ENCODE data around the gene TLR5. TPM values are rescaled to one million over a fixed set of nuclear protein-coding genes. Genes with fewer than 3 reads are reported as not detected.

TLR5 gene
- total and polyA plus RNA-seq, 2 of the 4 experiments (the other 2 are of a cell fraction), result 0.09 to 0.18 TPM

DNA sequence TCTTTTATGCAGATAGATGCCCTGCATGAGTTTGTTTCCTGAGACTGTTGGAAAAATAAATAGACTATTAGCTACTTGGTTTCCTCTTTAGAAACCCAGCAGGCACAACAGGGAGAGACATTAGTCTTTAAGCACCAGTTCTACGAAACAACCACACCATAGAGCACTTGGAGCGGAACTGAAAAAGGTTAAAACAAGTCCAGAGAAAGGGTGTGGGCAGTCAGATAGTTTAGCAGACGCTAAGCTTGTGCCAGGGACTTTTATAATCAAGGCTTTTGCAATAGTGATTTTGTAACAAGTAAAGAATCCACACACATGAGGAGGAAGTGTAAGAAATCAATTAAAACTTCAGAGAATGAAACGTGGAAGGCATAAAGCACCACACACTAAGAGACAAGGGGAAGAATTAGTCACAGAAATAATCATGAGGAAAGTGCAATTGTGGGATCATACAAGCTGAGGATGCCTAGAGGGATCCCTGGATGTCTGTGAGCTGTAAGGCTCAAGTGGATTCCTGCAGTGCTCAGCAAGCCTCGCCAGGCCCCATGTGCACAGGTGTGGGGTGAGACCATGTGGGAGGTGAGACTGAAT is 37.8 kb upstream of the TLR5 start:
- H4K20me1 ChIP-seq (ENCODE audit: insufficient read depth, low read length), result no peaks in the 10 kb centered on the region
- no TSS peak for BruUV-seq (replicated peaks)
- H3K79me1 ChIP-seq (ENCODE audit: low read depth in 1 of 2, low read length in 2 of 2), result no peaks in the 10 kb centered on the region
- H2AFZ ChIP-seq (replicated peaks; ENCODE audit: low read length, poor library complexity), result no peak overlapping the region
- H3K36me3 ChIP-seq (ENCODE audit: control insufficient read depth, insufficient read depth, low read length), result no peaks in the 10 kb centered on the region
- TF ChIP-seq, protein P1, sequence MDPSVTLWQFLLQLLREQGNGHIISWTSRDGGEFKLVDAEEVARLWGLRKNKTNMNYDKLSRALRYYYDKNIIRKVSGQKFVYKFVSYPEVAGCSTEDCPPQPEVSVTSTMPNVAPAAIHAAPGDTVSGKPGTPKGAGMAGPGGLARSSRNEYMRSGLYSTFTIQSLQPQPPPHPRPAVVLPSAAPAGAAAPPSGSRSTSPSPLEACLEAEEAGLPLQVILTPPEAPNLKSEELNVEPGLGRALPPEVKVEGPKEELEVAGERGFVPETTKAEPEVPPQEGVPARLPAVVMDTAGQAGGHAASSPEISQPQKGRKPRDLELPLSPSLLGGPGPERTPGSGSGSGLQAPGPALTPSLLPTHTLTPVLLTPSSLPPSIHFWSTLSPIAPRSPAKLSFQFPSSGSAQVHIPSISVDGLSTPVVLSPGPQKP (IDR thresholded peaks at IDR 0.05; ENCODE audit: borderline replicate concordance, low read depth, low read length), result no peak
- TF ChIP-seq RAD21 (IDR thresholded peaks at IDR 0.05; ENCODE audit: low read length), result no peak
- TF ChIP-seq MXI1 (IDR thresholded peaks at IDR 0.05; ENCODE audit: borderline replicate concordance, low read depth, low read length), result no peak
- TF ChIP-seq NFE2L2 (IDR thresholded peaks at IDR 0.05; ENCODE audit: low read depth, low read length), result no peak
- TF ChIP-seq FOS (IDR thresholded peaks at IDR 0.05; ENCODE audit: low read depth, low read length), result no peak
- no peak for TF ChIP-seq CHD1 (IDR thresholded peaks at IDR 0.05; ENCODE audit: low read depth, low read length)
- TF ChIP-seq, protein P2, sequence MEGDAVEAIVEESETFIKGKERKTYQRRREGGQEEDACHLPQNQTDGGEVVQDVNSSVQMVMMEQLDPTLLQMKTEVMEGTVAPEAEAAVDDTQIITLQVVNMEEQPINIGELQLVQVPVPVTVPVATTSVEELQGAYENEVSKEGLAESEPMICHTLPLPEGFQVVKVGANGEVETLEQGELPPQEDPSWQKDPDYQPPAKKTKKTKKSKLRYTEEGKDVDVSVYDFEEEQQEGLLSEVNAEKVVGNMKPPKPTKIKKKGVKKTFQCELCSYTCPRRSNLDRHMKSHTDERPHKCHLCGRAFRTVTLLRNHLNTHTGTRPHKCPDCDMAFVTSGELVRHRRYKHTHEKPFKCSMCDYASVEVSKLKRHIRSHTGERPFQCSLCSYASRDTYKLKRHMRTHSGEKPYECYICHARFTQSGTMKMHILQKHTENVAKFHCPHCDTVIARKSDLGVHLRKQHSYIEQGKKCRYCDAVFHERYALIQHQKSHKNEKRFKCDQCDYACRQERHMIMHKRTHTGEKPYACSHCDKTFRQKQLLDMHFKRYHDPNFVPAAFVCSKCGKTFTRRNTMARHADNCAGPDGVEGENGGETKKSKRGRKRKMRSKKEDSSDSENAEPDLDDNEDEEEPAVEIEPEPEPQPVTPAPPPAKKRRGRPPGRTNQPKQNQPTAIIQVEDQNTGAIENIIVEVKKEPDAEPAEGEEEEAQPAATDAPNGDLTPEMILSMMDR (conservative IDR thresholded peaks at IDR 0.05; ENCODE audit: low read depth, low read length), result no peak
- TF ChIP-seq RCOR1 (IDR thresholded peaks at IDR 0.05; ENCODE audit: insufficient replicate concordance, low read length), result no peak
- no peak for TF ChIP-seq SMC3 (IDR thresholded peaks at IDR 0.05; ENCODE audit: low read depth, low read length)
- TF ChIP-seq, protein P3, sequence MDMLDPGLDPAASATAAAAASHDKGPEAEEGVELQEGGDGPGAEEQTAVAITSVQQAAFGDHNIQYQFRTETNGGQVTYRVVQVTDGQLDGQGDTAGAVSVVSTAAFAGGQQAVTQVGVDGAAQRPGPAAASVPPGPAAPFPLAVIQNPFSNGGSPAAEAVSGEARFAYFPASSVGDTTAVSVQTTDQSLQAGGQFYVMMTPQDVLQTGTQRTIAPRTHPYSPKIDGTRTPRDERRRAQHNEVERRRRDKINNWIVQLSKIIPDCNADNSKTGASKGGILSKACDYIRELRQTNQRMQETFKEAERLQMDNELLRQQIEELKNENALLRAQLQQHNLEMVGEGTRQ (IDR thresholded peaks at IDR 0.05; ENCODE audit: low read depth, low read length), result no peak
- TF ChIP-seq MAZ (IDR thresholded peaks at IDR 0.05; ENCODE audit: borderline replicate concordance, low read depth, low read length), result no peak
- TF ChIP-seq CEBPB (IDR thresholded peaks at IDR 0.05; ENCODE audit: low read depth, low read length), result no peak
- no peak for TF ChIP-seq BHLHE40 (IDR thresholded peaks at IDR 0.05; ENCODE audit: low read depth, low read length)
- TF ChIP-seq RFX5 (IDR thresholded peaks at IDR 0.05; ENCODE audit: low read depth, low read length), result no peak
- no peak for TF ChIP-seq MAFK (IDR thresholded peaks at IDR 0.05; ENCODE audit: low read depth, low read length)
- no peak for TF ChIP-seq POLR2A (IDR thresholded peaks at IDR 0.05; ENCODE audit: low read depth, low read length)
- no peak overlapping the region for H4K8ac ChIP-seq (ENCODE audit: low read depth in 2 of 2, low read length in 2 of 2)
- H2BK5ac ChIP-seq (ENCODE audit: low read depth, low read length, poor library complexity, severe bottlenecking), result no peak overlapping the region
- H3K18ac ChIP-seq (ENCODE audit: low read depth, low read length), result no peak overlapping the region
- no peak overlapping the region for H3K14ac ChIP-seq (replicated peaks; ENCODE audit: low read depth, low read length)
- H3K23ac ChIP-seq (ENCODE audit: low read depth, low read length), result no peak overlapping the region
- H4K91ac ChIP-seq (ENCODE audit: insufficient read depth, low read depth, low read length), result no peak overlapping the region
- POLR2A ChIA-PET (ENCODE audit: unreplicated experiment), result no interaction called here
- no peak overlapping the region for H3K9ac ChIP-seq (ENCODE audit: low read depth, low read length)
- H2BK20ac ChIP-seq (ENCODE audit: low read depth, low read length), result no peak overlapping the region
- DNase-seq (no peak), ATAC-seq (ENCODE audit: low read depth) (no peak)
- peaks cover 28% of the 10 kb centered on the region for H3K27me3 ChIP-seq (ENCODE audit: control insufficient read depth, insufficient read depth, low read length)
- H3K4me2 ChIP-seq (ENCODE audit: low read depth, low read length), result no peak overlapping the region
- H2BK120ac ChIP-seq (ENCODE audit: low read depth, low read length), result no peak overlapping the region
- H2AK5ac ChIP-seq (ENCODE audit: low read depth, low read length), result no peak overlapping the region
- no peak overlapping the region for H3K27ac ChIP-seq (ENCODE audit: insufficient read depth, low read length)
- no peak overlapping the region for H2AK9ac ChIP-seq (replicated peaks; ENCODE audit: low read depth, low read length, poor library complexity)
- H3K56ac ChIP-seq (ENCODE audit: extremely low read depth, insufficient read depth, low read length), result no peak overlapping the region
- intact Hi-C loops (cut with micrococcal nuclease) (no loop called here), in situ Hi-C loops (cut with MboI; ENCODE audit: low sequenced_read_pairs) (no loop called here), dilution Hi-C loops (cut with HindIII; ENCODE audit: low sequenced_read_pairs, unreplicated experiment) (no loop called here)
- no peaks in the 10 kb centered on the region for H3K4me1 ChIP-seq (ENCODE audit: control insufficient read depth, insufficient read depth, low read length)
- no peak overlapping the region for H2BK15ac ChIP-seq (ENCODE audit: low read depth, low read length)
- H3K9me3 ChIP-seq (ENCODE audit: control insufficient read depth, insufficient read depth, low read length), result no peaks in the 10 kb centered on the region
- H3K4ac ChIP-seq (ENCODE audit: low read depth, low read length), result no peak overlapping the region
- WGBS, 2 experiments (ENCODE audit: extremely low coverage in 2 of 2, insufficient read length in 1 of 2), result no CpG with 5 or more reads among the region's 5 CpGs
- no peak overlapping the region for H3K4me3 ChIP-seq (ENCODE audit: insufficient read depth, low read depth, low read length)
- H3K9me1 ChIP-seq (ENCODE audit: insufficient read depth, low read length), result no peaks in the 10 kb centered on the region
- CTCF ChIA-PET, result interaction anchor here (0.9 kb wide), 1 partner anchor 25 kb away, joined by 4 read pairs; no protein-coding TSS in a partner anchor
- no peak overlapping the region for H4K5ac ChIP-seq (ENCODE audit: low read depth, low read length)
